Panc1 (cell line): ENCODE results near the gene ANO2.

Source experiments
- SIN3A ChIP-seq: IDR thresholded peaks from 2 replicates; pipeline ENCODE4 v1.6.1; 2012; ENCODE audit warnings: low read depth, mild to moderate bottlenecking, low read length, moderate library complexity, borderline replicate concordance; ENCODE audit not compliant: insufficient read depth
- TF ChIP-seq, protein P1 (sequence below): fragments of 450-650 bp; IDR thresholded peaks from 2 replicates; pipeline ENCODE4 v1.5.1; 2017; ENCODE audit warnings: mild to moderate bottlenecking
- TF ChIP-seq, protein P2 (sequence below), 2 experiments: IDR thresholded peaks; 2 replicates each; pipeline ENCODE4 v1.6.1; 2011 to 2012; ENCODE audit warnings: low read depth in 2 of 2, control low read depth in 1 of 2, low read length in 1 of 2, mild to moderate bottlenecking in 1 of 2, moderate library complexity in 1 of 2; ENCODE audit not compliant: insufficient read depth in 1 of 2

- TF ChIP-seq, protein P1, sequence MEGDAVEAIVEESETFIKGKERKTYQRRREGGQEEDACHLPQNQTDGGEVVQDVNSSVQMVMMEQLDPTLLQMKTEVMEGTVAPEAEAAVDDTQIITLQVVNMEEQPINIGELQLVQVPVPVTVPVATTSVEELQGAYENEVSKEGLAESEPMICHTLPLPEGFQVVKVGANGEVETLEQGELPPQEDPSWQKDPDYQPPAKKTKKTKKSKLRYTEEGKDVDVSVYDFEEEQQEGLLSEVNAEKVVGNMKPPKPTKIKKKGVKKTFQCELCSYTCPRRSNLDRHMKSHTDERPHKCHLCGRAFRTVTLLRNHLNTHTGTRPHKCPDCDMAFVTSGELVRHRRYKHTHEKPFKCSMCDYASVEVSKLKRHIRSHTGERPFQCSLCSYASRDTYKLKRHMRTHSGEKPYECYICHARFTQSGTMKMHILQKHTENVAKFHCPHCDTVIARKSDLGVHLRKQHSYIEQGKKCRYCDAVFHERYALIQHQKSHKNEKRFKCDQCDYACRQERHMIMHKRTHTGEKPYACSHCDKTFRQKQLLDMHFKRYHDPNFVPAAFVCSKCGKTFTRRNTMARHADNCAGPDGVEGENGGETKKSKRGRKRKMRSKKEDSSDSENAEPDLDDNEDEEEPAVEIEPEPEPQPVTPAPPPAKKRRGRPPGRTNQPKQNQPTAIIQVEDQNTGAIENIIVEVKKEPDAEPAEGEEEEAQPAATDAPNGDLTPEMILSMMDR, result no peak
- TF ChIP-seq, protein P2, sequence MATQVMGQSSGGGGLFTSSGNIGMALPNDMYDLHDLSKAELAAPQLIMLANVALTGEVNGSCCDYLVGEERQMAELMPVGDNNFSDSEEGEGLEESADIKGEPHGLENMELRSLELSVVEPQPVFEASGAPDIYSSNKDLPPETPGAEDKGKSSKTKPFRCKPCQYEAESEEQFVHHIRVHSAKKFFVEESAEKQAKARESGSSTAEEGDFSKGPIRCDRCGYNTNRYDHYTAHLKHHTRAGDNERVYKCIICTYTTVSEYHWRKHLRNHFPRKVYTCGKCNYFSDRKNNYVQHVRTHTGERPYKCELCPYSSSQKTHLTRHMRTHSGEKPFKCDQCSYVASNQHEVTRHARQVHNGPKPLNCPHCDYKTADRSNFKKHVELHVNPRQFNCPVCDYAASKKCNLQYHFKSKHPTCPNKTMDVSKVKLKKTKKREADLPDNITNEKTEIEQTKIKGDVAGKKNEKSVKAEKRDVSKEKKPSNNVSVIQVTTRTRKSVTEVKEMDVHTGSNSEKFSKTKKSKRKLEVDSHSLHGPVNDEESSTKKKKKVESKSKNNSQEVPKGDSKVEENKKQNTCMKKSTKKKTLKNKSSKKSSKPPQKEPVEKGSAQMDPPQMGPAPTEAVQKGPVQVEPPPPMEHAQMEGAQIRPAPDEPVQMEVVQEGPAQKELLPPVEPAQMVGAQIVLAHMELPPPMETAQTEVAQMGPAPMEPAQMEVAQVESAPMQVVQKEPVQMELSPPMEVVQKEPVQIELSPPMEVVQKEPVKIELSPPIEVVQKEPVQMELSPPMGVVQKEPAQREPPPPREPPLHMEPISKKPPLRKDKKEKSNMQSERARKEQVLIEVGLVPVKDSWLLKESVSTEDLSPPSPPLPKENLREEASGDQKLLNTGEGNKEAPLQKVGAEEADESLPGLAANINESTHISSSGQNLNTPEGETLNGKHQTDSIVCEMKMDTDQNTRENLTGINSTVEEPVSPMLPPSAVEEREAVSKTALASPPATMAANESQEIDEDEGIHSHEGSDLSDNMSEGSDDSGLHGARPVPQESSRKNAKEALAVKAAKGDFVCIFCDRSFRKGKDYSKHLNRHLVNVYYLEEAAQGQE (IDR thresholded peaks at IDR 0.05; ENCODE audit: insufficient read depth in 1 of 2, low read depth in 2 of 2, low read length in 1 of 2), result no peak
- TF ChIP-seq SIN3A, result no peak
Observed at GRCh38 chr12:5807090-5807414, 138.0 kb downstream of the ANO2 start.
